Natural killer cell (primary cell): Measurements from ENCODE around the gene KREMEN1. TPM values are rescaled to one million over a fixed set of nuclear protein-coding genes. Genes with fewer than 3 reads are reported as not detected.

Experiments
- ATAC-seq, 3 donors: fragments of 150-1000 bp in 2 of 3; fragments of 200-7000 bp in 1 of 3; cut with Tn5 transposase; 1 replicate in 1 of 3; 2 replicates in 2 of 3; pipeline ENCODE4 v1.10.0; 2021; ENCODE audit warnings: mild to moderate bottlenecking in 2 of 3, moderate library complexity in 2 of 3
- DNase-seq, 2 donors: peaks; one replicate each; pipeline versions ENCODE4 v3.0.0 to v3.0.0-alpha.2; 2013 to 2021; ENCODE audit warnings: mixed read lengths in 1 of 2
- H3K27ac ChIP-seq: one replicate; pipeline ENCODE4 v1.5.1; 2013; ENCODE audit warnings: mild to moderate bottlenecking, low read length
- H3K27me3 ChIP-seq: one replicate; pipeline ENCODE4 v1.6.1; 2013; ENCODE audit warnings: low read length; ENCODE audit not compliant: control insufficient read depth, insufficient read depth
- H3K36me3 ChIP-seq: one replicate; pipeline ENCODE4 v1.6.1; 2013; ENCODE audit warnings: low read length; ENCODE audit not compliant: control insufficient read depth, insufficient read depth
- H3K4me1 ChIP-seq: one replicate; pipeline ENCODE4 v1.6.1; 2013; ENCODE audit warnings: low read length; ENCODE audit not compliant: control insufficient read depth, insufficient read depth
- H3K4me3 ChIP-seq: one replicate; pipeline ENCODE4 v1.5.1; 2013; ENCODE audit warnings: low read length
- H3K9me3 ChIP-seq: one replicate; pipeline ENCODE4 v1.6.1; 2013; ENCODE audit warnings: low read length; ENCODE audit not compliant: control insufficient read depth, insufficient read depth
- H3K27ac Mint-ChIP-seq, 2 donors: one replicate each; pipeline ENCODE4 v1.8.0; 2022; ENCODE audit warnings: mild to moderate bottlenecking in 2 of 2, mixed read lengths in 2 of 2, moderate library complexity in 1 of 2
- H3K27me3 Mint-ChIP-seq, 2 donors: one replicate each; pipeline ENCODE4 v1.8.0; 2022; ENCODE audit warnings: low read depth in 2 of 2, mixed read lengths in 2 of 2
- H3K36me3 Mint-ChIP-seq: one replicate; pipeline ENCODE4 v1.8.0; 2022; ENCODE audit warnings: mixed read lengths
- H3K4me1 Mint-ChIP-seq, 2 donors: one replicate each; pipeline ENCODE4 v1.8.0; 2022; ENCODE audit warnings: mixed read lengths in 2 of 2
- H3K4me3 Mint-ChIP-seq: one replicate; pipeline ENCODE4 v1.8.0; 2022; ENCODE audit warnings: mild to moderate bottlenecking, moderate library complexity, mixed read lengths
- H3K9me3 Mint-ChIP-seq, 2 donors: one replicate each; pipeline ENCODE4 v1.8.0; 2022; ENCODE audit warnings: mixed read lengths in 2 of 2
- WGBS: methylation state at CpG from one replicate; pipeline ENCODE4 v1.1.7; 2013; ENCODE audit warnings: missing lambda C conversion rate; ENCODE audit not compliant: insufficient coverage; 5-methylcytosine and 5-hydroxymethylcytosine counted together
- intact Hi-C: fragments of 100-400 bp; cut with micrococcal nuclease; formaldehyde crosslinking; loops from one replicate; pipeline ENCODE4 v1.14.2; 2022
- total RNA-seq, 4 donors: library from RNA; stranded (reverse); fragments of 120-200 nt in 1 of 4; gene quantifications; one replicate each; pipeline versions ENCODE4 v1.2.3 to v1.2.4, GENCODE V29; 2013 to 2022
- TF ChIP-seq, protein P1 (sequence below): fragments of 200-600 bp; IDR thresholded peaks from one replicate; pipeline ENCODE4 v1.8.0; 2022; ENCODE audit warnings: antibody characterized with exemption

KREMEN1 gene
- total RNA-seq, 3 donors from 2014 or later (not counting 1 experiment from before 2014, with no cell fraction given) = 0.23 TPM; not detected in 2

DNA sequence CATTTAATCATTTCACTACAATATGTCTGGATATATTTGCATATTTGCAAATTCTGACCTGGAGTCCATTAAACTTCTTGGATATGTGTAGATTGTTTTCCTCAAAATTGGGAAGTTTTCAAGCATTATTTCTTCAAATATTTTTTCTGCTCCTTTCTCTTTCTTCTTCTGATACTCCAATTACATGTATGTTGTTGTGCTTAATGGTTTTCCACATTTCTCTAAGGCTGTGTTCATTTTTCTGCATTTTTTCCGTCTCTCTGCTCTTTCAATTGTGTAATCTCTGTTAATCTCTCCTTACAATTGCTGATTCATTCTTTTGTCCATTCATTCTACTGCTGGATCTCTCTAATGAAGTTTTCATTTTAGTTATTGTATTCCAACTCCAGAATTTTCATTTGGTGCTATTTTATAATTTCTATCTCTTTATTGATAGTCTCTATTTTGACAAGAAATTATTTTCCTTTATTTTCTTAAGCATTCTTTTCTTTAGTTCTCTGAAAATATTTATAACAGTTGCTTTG lies 102.5 kb downstream of the KREMEN1 start:
- H3K27ac ChIP-seq = no peak overlapping the region
- Mint-ChIP-seq H3K27me3 (peaks cover 11 to 18% of the 10 kb centered on the region in 2 donors), H3K4me3 (no peak overlapping the region), H3K4me1 (no peaks in the 10 kb centered on the region), H3K27ac (no peak overlapping the region), H3K9me3 (peaks cover 7 to 9% of the 10 kb centered on the region in 2 donors), H3K36me3 (peaks cover 17% of the 10 kb centered on the region)
- no peaks in the 10 kb centered on the region for H3K4me1 ChIP-seq
- H3K27me3 ChIP-seq = no peaks in the 10 kb centered on the region
- H3K36me3 ChIP-seq = no peaks in the 10 kb centered on the region
- no peak for DNase-seq
- no peak overlapping the region for H3K4me3 ChIP-seq
- 100% methylated on average over 1 of the region's 1 CpG for WGBS
- H3K9me3 ChIP-seq = no peaks in the 10 kb centered on the region
- TF ChIP-seq, protein P1, sequence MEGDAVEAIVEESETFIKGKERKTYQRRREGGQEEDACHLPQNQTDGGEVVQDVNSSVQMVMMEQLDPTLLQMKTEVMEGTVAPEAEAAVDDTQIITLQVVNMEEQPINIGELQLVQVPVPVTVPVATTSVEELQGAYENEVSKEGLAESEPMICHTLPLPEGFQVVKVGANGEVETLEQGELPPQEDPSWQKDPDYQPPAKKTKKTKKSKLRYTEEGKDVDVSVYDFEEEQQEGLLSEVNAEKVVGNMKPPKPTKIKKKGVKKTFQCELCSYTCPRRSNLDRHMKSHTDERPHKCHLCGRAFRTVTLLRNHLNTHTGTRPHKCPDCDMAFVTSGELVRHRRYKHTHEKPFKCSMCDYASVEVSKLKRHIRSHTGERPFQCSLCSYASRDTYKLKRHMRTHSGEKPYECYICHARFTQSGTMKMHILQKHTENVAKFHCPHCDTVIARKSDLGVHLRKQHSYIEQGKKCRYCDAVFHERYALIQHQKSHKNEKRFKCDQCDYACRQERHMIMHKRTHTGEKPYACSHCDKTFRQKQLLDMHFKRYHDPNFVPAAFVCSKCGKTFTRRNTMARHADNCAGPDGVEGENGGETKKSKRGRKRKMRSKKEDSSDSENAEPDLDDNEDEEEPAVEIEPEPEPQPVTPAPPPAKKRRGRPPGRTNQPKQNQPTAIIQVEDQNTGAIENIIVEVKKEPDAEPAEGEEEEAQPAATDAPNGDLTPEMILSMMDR = no peak
- ATAC-seq = no peak
- intact Hi-C loops = no loop called here

- TF ChIP-seq, protein P1 = no peak
- H3K27ac Mint-ChIP-seq = no peak overlapping the region
- no peaks in the 10 kb centered on the region for H3K9me3 Mint-ChIP-seq
- Histone ChIP-seq H3K27ac (no peak overlapping the region), H3K27me3 (no peaks in the 10 kb centered on the region), H3K36me3 (no peaks in the 10 kb centered on the region), H3K4me1 (no peaks in the 10 kb centered on the region), H3K9me3 (no peaks in the 10 kb centered on the region), H3K4me3 (no peak overlapping the region)
- 91% methylated on average over 18 of the region's 19 CpGs for WGBS
- no peaks in the 10 kb centered on the region for H3K4me1 Mint-ChIP-seq
- DNase-seq = no peak
- no peak for ATAC-seq
- H3K27me3 Mint-ChIP-seq = no peaks in the 10 kb centered on the region
- intact Hi-C loops = no loop called here
- no peaks in the 10 kb centered on the region for H3K36me3 Mint-ChIP-seq
- no peak overlapping the region for H3K4me3 Mint-ChIP-seq
These were observed 111.4 kb downstream of the KREMEN1 start for GRCh38 chr22:29183971-29184848.

- H3K27me3 Mint-ChIP-seq = no peaks in the 10 kb centered on the region
These were observed 112.1 kb downstream of the KREMEN1 start for GRCh38 chr22:29184849-29185490.

More at GRCh38 chr22:29184849-29185490, 112.1 kb downstream of the KREMEN1 start:
- Histone ChIP-seq H3K4me3 (no peak overlapping the region), H3K4me1 (no peaks in the 10 kb centered on the region), H3K27me3 (no peaks in the 10 kb centered on the region), H3K27ac (no peak overlapping the region), H3K9me3 (no peaks in the 10 kb centered on the region), H3K36me3 (no peaks in the 10 kb centered on the region)
- TF ChIP-seq, protein P1 = no peak
- no peak overlapping the region for H3K4me3 Mint-ChIP-seq
- H3K4me1 Mint-ChIP-seq = no peaks in the 10 kb centered on the region
- no peaks in the 10 kb centered on the region for H3K36me3 Mint-ChIP-seq
- H3K9me3 Mint-ChIP-seq = no peaks in the 10 kb centered on the region
- no peak for ATAC-seq
- 85% methylated on average over 12 of the region's 12 CpGs for WGBS
- DNase-seq = no peak
- intact Hi-C loops = no loop called here
- no peak overlapping the region for H3K27ac Mint-ChIP-seq
